K562 (cell line): ENCODE data around the gene PHF20. TPM values are rescaled to one million over a fixed set of nuclear protein-coding genes. Genes with fewer than 3 reads are reported as not detected.

Source experiments
- CREB3L1 ChIP-seq: fragments of 450-650 bp; IDR thresholded peaks from 2 replicates; pipeline ENCODE4 v1.6.1; 2014; ENCODE audit warnings: low read depth, mild to moderate bottlenecking, moderate library complexity, borderline replicate concordance
- E2F6 ChIP-seq, 2 experiments: IDR thresholded peaks; 2 replicates each; pipeline ENCODE4 v1.6.1; 2011; ENCODE audit warnings: borderline replicate concordance in 1 of 2, control low read depth in 1 of 2, low read depth in 1 of 2, low read length in 1 of 2, mild to moderate bottlenecking in 1 of 2, mixed read lengths in 1 of 2, moderate library complexity in 1 of 2; ENCODE audit not compliant: insufficient read depth in 1 of 2, insufficient read length in 1 of 2, poor library complexity in 1 of 2, severe bottlenecking in 1 of 2; ENCODE audit errors: extremely low read depth in 1 of 2
- GTF3C2 ChIP-seq: IDR thresholded peaks from 3 replicates; pipeline ENCODE4 v1.6.1; 2011; ENCODE audit warnings: borderline replicate concordance, mild to moderate bottlenecking, moderate library complexity; ENCODE audit not compliant: insufficient read length; ENCODE audit errors: extremely low read depth
- SAFB2 ChIP-seq: fragments of 200-400 bp; formaldehyde crosslinking; IDR thresholded peaks from 2 replicates; pipeline ENCODE4 v1.6.1; 2018; ENCODE audit warnings: borderline replicate concordance, low read length, low read depth, moderate library complexity; ENCODE audit not compliant: severe bottlenecking
- TEAD2 ChIP-seq: fragments of 450-650 bp; IDR thresholded peaks from 2 replicates; pipeline ENCODE4 v1.6.1; 2016; ENCODE audit warnings: missing genetic modification characterization, control low read depth, missing compliant biosample characterization
- polyA plus RNA-seq, 8 experiments: library from polyadenylated mRNA; depleted of rRNA in 4 of 8; stranded (reverse) in 5 of 8; unstranded in 3 of 8; fragments of >200 nt; fragmentation: Nextera tagmentation in 2 of 8; fragmentation: Illumina TruSeq in 1 of 8; extraction: Ambion mirVana in 2 of 8; extraction: Trizol in 1 of 8; gene quantifications; 2 replicates each; pipeline versions ENCODE4 v1.2.1 to v1.2.3, GENCODE V29; 2011 to 2014; ENCODE audit warnings: inconsistent platforms in 1 of 8, missing spikeins in 1 of 8
- total RNA-seq, 7 experiments: library from RNA; depleted of rRNA in 6 of 7; stranded (reverse); fragments of >200 nt in 6 of 7; fragmentation: Illumina TruSeq in 2 of 7; extraction: Trizol in 2 of 7; gene quantifications; 2 replicates each; pipeline versions ENCODE4 v1.2.1 to v1.2.3, GENCODE V29; 2011 to 2021; ENCODE audit warnings: low replicate concordance in 1 of 7
- TF ChIP-seq, protein P1 (sequence below): fragments of 450-650 bp; IDR thresholded peaks from 2 replicates; pipeline ENCODE4 v1.6.1; 2018; ENCODE audit not compliant: partially characterized antibody

PHF20 gene
- total and polyA plus RNA-seq, 9 of the 15 experiments (the other 6 are each of a cell fraction or from before 2014, with no cell fraction given), result 49.9 to 196 (median 70.7) TPM

- TF ChIP-seq TEAD2 (tag) (no peak), CREB3L1 (no peak), SAFB2 (no peak), E2F6 (IDR thresholded peaks at IDR 0.05; ENCODE audit: borderline replicate concordance in 1 of 2, extremely low read depth in 1 of 2, insufficient read depth in 1 of 2, insufficient read length in 1 of 2, low read depth in 1 of 2, low read length in 1 of 2, poor library complexity in 1 of 2, severe bottlenecking in 1 of 2) (no peak), GTF3C2 (no peak)
- TF ChIP-seq, protein P1, sequence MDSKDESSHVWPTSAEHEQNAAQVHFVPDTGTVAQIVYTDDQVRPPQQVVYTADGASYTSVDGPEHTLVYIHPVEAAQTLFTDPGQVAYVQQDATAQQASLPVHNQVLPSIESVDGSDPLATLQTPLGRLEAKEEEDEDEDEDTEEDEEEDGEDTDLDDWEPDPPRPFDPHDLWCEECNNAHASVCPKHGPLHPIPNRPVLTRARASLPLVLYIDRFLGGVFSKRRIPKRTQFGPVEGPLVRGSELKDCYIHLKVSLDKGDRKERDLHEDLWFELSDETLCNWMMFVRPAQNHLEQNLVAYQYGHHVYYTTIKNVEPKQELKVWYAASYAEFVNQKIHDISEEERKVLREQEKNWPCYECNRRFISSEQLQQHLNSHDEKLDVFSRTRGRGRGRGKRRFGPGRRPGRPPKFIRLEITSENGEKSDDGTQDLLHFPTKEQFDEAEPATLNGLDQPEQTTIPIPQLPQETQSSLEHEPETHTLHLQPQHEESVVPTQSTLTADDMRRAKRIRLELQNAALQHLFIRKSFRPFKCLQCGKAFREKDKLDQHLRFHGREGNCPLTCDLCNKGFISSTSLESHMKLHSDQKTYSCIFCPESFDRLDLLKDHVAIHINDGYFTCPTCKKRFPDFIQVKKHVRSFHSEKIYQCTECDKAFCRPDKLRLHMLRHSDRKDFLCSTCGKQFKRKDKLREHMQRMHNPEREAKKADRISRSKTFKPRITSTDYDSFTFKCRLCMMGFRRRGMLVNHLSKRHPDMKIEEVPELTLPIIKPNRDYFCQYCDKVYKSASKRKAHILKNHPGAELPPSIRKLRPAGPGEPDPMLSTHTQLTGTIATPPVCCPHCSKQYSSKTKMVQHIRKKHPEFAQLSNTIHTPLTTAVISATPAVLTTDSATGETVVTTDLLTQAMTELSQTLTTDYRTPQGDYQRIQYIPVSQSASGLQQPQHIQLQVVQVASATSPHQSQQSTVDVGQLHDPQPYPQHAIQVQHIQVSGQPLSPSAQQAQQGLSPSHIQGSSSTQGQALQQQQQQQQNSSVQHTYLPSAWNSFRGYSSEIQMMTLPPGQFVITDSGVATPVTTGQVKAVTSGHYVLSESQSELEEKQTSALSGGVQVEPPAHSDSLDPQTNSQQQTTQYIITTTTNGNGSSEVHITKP, result no peak
Measured at GRCh38 chr20:35985806-35986205, 214.0 kb downstream of the PHF20 start (continued).
